Measurements from ENCODE around the gene PLD5.

Gene PLD5

GRCh38 chr1:242524571-242525359 is at the start of gene PLD5:
Gene PLD5 (minus strand): TSS chr1:242524697.
- no peak for DNase-seq

DNA sequence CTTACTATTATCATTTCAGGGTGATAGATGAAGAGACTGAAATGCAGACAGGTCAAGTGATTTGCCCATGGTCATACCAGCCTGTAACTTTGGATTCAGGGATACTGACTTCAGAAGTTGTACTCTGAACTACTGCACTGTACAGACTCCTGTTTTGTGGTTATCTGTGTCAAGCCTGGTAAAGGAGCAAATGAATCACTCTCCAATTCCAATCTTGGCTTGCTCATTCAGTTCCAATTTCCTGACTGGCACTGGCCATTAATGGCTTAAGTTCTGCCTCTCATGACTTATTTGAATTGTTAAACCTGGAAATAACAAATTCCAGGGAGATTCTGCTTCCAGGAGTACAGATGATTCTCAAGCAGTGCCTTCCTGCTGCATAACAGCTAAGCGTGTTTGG is 45.4 kb upstream of the PLD5 start:
- no peak for DNase-seq

GRCh38 chr1:242568666-242569065 is 44.2 kb upstream of the PLD5 start:
- DNase-seq: no peak

DNA sequence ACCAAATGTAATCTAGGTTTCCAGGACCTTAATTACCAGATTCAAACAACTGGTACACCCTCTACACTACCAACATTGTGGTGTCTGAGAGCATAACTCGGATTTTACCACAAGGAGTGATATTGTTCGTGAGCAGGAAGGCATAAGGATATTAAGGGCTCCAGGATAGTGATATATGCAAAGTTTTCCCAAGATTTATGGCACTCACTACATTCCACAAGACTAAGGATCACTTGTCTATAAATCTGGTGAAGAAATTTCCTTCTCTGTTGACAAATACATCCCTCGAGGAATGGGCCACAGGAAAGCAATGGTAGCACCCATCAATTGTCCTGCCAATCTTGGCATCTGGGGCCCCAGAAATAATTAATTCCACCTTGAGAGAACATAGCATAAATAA is 43.1 kb upstream of the PLD5 start:
- no peak for DNase-seq

- DNase-seq: no peak
Observed at GRCh38 chr1:242556759-242557158, 32.3 kb upstream of the PLD5 start.

- DNase-seq: no peak
Observed at GRCh38 chr1:242556276-242556675, 31.8 kb upstream of the PLD5 start.

DNA sequence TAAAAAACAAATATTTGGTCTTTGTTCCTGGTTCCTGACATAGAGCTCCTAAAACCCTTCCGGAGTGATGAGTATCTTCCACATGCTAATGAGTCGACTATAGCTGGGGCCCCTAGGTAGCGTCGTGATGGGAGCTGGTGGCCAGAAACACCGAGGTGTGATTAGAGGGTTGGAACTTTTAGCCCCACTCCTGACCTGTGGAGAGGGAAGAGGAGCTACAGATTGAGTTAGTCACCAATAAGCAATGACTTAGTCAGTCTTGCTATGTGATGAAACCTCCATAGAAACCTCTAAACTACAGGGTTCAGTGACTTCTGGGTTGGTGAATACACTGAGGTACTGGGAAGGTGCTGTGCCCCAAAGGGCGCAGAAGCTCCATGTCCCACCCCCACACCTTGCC is 30.1 kb upstream of the PLD5 start:
- no peak for DNase-seq

DNA sequence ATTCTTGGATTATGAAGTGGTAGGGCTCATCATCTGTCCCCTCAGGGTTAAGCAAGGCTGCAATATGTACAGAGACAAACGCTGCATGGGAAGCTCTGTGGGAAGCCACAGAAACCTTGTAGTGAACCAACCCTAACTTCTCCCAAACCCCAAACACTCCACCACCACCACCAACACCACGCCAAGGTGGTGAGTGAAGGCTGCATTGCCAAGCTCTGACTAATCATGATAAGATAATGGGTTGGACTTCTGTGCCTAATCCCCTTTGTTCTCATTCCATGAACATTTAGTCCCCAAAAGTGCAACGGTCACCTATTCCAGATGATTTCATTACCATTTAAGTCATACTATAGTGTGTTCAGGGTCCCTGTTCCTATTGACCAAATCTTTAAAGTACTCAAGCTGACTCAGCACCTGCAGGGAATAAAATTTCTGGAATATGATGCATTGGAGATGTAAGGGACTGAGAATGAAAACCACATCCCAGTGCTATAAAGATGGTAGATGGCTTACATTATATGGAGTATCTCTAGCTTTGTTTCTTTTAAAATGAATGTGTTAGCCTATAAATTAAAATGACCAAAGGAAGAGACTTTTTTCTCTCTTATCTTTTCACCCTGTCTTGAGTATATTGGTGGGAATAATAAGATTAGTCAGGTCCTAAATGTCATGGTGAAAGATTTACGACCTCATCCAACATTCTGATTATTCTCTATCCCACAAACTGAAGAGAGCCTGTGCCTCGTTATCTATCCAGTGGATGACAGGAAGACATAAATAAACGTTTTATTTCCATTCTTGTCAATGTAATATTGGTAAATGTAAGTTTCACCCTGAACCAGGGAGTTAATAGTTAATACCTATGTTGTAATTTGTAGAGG is 22.6 kb upstream of the PLD5 start:
- DNase-seq: no peak

GRCh38 chr1:242546441-242546840 is 21.9 kb upstream of the PLD5 start:
- DNase-seq: no peak

GRCh38 chr1:242544071-242544470 is 19.6 kb upstream of the PLD5 start:
- no peak for DNase-seq

DNA sequence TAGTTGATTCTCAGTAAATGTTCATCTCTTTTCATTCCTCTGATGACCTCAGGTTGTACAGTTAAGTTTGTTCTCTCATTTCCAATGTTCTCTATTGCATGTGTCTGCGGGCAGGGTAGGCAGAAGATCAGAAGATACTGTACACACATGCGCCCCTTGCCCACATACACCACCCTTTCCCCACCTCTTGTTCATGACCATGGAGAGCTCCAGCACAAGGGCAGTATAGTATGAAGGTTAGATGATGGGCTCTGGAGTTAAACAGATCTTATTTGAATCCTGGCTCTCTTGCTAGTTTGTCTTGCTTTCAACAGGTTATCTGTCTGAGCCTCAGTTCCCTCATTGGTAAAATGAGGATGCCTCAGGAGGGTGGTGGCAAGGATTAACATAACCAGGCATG is 17.8 kb upstream of the PLD5 start:
- no peak for DNase-seq

- DNase-seq: no peak
Observed at GRCh38 chr1:242535986-242536385, 11.5 kb upstream of the PLD5 start.

GRCh38 chr1:242534753-242535152 is 10.3 kb upstream of the PLD5 start:
- no peak for DNase-seq

GRCh38 chr1:242530761-242531160 is 6.3 kb upstream of the PLD5 start:
- DNase-seq: no peak

DNA sequence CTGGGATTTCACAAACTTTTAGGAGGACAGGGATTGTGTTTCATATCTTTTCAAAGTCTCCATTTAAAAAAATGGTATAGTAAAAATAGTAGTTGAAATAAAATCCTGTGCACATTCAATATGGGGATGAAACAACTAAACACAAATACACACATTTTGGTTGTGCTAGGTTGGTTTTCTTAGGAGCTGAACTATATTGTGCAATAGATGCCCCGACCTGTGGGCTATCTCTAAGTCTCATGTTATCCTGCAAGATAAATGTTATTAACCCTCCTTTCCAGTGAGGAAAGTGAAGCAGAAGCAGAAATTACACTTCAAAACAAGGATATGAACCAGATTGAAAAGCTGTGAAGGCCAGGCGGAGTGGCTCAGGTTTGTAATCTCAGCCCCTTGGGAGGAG is 1.3 kb upstream of the PLD5 start:
- DNase-seq: no peak

DNA sequence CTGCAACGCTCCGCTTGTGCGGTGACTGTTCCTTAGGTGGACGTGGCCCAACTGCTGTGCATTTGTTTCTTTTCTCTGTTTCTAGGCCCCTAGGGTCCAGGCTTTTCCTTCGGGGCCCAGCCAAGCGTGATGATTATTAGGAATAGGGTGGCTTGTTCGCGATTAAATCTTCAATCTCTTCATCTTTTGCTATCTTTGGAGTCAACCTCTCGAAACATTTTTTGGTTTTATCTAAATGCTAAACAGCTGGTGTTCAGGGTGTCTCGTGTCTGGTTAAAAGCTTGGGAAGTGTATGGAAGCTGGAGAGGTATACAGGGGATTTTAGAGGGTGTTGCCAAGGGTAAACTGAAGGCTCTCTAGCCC is 844 bp upstream of the PLD5 start:
- no peak for DNase-seq

DNA sequence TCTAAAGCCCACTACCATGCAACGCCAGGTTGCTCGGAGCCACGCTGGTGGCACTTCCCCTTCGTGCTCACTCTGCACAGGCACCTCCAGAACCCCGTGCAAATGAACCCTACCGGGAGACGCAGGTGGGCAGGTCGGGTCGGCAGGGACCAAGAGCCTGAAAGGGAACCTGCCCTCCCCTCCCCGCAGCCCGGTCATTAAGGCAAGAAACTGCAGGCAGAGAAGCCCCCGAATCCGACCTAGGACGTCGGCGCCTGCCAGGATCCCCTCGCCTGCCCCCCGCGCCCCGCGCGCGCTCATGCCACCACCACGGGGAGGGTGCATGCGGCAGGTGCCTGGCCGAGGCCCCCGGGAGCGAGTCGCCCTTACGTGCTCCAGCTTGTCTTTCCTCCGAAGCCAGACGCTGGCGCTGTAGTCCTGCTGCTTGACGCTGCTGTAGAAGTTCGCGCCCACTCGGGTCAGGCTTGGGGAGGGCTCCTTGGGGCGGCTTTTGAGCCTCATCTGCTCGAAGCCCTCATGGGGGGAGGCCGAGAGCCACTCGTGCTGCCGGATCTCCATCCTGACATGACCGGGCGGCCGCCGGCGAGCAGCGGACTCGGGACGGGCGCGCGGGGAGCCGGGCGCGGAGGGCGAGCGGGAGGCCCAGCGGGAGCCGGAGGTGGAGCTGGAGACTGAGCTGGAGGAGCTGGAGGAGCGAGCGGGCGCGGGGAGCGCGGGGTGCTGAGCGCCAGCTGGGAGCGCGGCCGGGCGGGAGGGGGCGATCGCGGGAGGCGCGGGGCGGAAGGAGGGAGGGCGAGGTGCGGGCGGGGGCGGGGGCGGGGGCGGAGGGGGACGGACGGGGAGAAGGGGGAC is 552 bp downstream of the PLD5 start:
- DNase-seq: peak; percentile 3

DNA sequence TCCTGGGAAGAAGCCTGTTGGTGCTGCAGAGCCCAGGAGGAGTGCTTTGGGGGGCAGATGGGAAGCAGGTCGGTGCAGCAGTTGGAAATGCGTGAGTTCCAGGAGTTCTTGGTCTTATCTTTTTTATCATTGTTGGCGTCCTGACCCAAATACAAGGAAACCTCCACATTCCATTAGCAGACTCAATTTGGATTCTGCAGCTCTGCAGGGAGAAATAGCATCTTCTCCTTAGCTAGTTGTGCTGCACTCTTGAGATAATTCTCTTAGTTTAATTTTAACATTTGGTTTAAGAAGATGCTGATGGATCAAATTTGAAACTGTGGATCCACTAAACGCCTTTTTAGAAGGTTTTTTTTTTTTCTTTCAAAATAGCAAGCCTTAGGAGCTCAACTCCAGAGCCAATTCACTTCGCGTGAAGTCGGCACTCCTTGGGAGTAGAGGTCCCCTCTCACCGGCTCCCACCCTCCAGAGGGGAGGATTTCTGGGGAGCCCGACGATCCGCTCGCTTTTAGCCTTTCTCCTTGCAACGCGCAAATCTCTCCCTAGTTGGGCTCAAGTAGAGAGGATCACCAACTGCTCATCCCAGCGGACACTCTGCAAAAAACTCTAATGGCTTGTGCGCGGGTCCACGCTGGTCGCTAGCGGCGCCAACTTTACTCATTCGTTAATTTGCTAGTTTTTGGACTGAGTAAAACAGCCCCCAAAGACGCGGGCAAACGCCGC is 1.3 kb downstream of the PLD5 start:
- DNase-seq: no peak

GRCh38 chr1:242522304-242522945 is 2.1 kb downstream of the PLD5 start:
- DNase-seq: peak; percentile 17

DNA sequence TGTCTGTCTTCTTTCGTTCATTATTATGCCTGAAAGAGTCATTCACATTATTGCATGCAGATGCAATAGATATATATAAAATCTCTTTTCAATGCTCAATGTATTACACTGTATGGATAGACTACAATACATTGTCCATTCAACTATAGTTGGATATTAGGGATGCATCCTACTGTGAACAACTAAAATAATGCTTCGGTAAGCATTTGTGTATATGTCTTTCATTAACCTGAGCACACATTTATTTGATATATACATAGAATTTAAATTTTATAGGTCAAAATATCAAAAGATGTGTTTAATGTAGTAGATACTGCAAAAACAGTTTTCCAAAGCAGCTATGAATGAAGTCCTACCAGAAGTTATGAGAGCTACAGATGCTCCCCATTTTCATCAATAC is 8.9 kb downstream of the PLD5 start:
- DNase-seq: no peak

DNA sequence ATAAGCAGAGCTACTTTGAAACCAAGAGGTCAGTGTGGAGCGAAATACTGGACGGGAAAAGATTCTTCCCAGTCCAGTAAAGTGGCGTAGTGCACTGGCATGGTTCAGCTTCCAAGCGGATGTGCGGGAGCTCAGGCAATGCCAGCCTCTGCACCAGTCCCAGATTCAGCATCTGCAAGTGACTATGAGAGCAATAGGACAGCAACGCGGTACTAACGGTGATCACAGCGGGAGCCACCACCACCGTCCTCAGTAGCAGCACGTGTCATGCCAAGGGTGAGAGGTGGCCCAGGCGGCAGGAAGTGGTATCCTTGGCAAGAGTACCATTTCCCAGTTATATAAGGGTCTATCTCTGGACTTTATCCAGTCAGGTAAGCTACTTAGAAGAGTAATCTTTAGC is 17.8 kb downstream of the PLD5 start:
- DNase-seq: no peak

DNA sequence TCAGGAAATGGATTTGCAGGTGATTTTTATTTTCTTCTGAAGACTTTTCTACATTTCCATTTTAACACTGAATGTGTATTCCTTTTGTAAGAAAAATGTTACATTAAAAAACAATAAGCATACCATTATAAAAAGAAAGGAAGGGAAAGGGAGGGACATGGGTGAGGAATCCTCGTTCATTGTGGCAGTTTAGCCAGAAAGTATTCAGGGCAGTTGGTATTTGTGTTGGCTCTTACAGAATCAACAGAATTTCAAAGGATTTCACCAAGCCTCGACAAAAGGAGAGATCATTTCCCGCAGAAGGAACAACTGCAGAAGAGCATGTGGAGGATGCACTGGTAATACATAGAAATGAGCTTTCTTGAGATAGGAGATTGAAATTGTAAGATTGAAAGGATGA is 35.0 kb downstream of the PLD5 start:
- DNase-seq: no peak

Measured in stimulated activated CD4-positive, alpha-beta T cell treated with anti-CD3 and anti-CD28 coated beads, Interleukin-1b, Interleukin-23, amount 100 ng/mL, for 48 hours (primary cell).